K562 (cell line): ENCODE data around the gene BHLHE40. TPM values are rescaled to one million over a fixed set of nuclear protein-coding genes. Genes with fewer than 3 reads are reported as not detected.

Experiments
- ESRRA ChIP-seq: fragments of 450-650 bp; IDR thresholded peaks from 2 replicates; pipeline ENCODE4 v1.6.1; 2014; ENCODE audit warnings: low read depth, mild to moderate bottlenecking, moderate library complexity, borderline replicate concordance
- KLF6 ChIP-seq: fragments of 250-450 bp; sonication (Bioruptor Pico); IDR thresholded peaks from 2 replicates; pipeline ENCODE4 v1.4.0; 2020; ENCODE audit warnings: mild to moderate bottlenecking, moderate library complexity, borderline replicate concordance
- NFE2 ChIP-seq: IDR thresholded peaks from 2 replicates; pipeline ENCODE4 v1.6.1; 2014; ENCODE audit warnings: antibody characterized with exemption, low read depth
- PATZ1 ChIP-seq: fragments of 250-450 bp; sonication (Bioruptor Pico); IDR thresholded peaks from 2 replicates; pipeline ENCODE4 v1.5.0; 2020; ENCODE audit warnings: mild to moderate bottlenecking, borderline replicate concordance
- RFX1 ChIP-seq: fragments of 450-650 bp; IDR thresholded peaks from 2 replicates; pipeline ENCODE4 v1.6.1; 2016; ENCODE audit warnings: mild to moderate bottlenecking, moderate library complexity
- STAT5B ChIP-seq: fragments of 250-450 bp; sonication (Bioruptor Pico); IDR thresholded peaks from 2 replicates; pipeline ENCODE4 v1.8.0; 2021; ENCODE audit warnings: mild to moderate bottlenecking, inconsistent platforms
- TAF7 ChIP-seq: fragments of 450-650 bp; IDR thresholded peaks from 2 replicates; pipeline ENCODE4 v1.6.1; 2016; ENCODE audit warnings: missing genetic modification characterization, missing compliant biosample characterization
- TRIM25 ChIP-seq: fragments of 450-650 bp; IDR thresholded peaks from 2 replicates; pipeline ENCODE4 v1.7.0; 2016; ENCODE audit warnings: borderline replicate concordance
- U2AF2 ChIP-seq: fragments of 200-400 bp; formaldehyde crosslinking; optimal IDR thresholded peaks from 2 replicates; pipeline ENCODE3; 2017; ENCODE audit warnings: low read depth, mild to moderate bottlenecking, low read length
- ZBTB33 ChIP-seq: sonication (generic); formaldehyde crosslinking; IDR thresholded peaks from 2 replicates; pipeline ENCODE4 v1.8.1; 2023; ENCODE audit warnings: mild to moderate bottlenecking, missing genetic modification reagents
- ZNF124 ChIP-seq: sonication (generic); formaldehyde crosslinking; IDR thresholded peaks from 2 replicates; pipeline ENCODE4 v1.8.1; 2022; ENCODE audit warnings: missing genetic modification reagents
- ZNF274 ChIP-seq: IDR thresholded peaks from 2 replicates; pipeline ENCODE4 v1.6.1; 2011; ENCODE audit warnings: low read depth, mild to moderate bottlenecking, low read length, moderate library complexity, borderline replicate concordance
- ZNF311 ChIP-seq: fragments of 250-450 bp; sonication (Bioruptor Pico); IDR thresholded peaks from 2 replicates; pipeline ENCODE4 v1.4.0; 2020; ENCODE audit warnings: mild to moderate bottlenecking, moderate library complexity
- ZNF354B ChIP-seq: fragments of 250-450 bp; sonication (Bioruptor Pico); IDR thresholded peaks from 2 replicates; pipeline ENCODE4 v1.4.0; 2020
- ZNF41 ChIP-seq: fragments of 250-450 bp; sonication (Bioruptor Pico); conservative IDR thresholded peaks from 2 replicates; pipeline ENCODE4 v1.4.0; 2020; ENCODE audit warnings: mild to moderate bottlenecking
- ZNF518B ChIP-seq: fragments of 250-450 bp; sonication (Bioruptor Pico); IDR thresholded peaks from 2 replicates; pipeline ENCODE4 v1.5.0; 2021; ENCODE audit warnings: mild to moderate bottlenecking, moderate library complexity
- polyA plus RNA-seq, 8 experiments: library from polyadenylated mRNA; depleted of rRNA in 4 of 8; stranded (reverse) in 5 of 8; unstranded in 3 of 8; fragments of >200 nt; fragmentation: Nextera tagmentation in 2 of 8; fragmentation: Illumina TruSeq in 1 of 8; extraction: Ambion mirVana in 2 of 8; extraction: Trizol in 1 of 8; gene quantifications; 2 replicates each; pipeline versions ENCODE4 v1.2.1 to v1.2.3, GENCODE V29; 2011 to 2014; ENCODE audit warnings: inconsistent platforms in 1 of 8, missing spikeins in 1 of 8
- total RNA-seq, 7 experiments: library from RNA; depleted of rRNA in 6 of 7; stranded (reverse); fragments of >200 nt in 6 of 7; fragmentation: Illumina TruSeq in 2 of 7; extraction: Trizol in 2 of 7; gene quantifications; 2 replicates each; pipeline versions ENCODE4 v1.2.1 to v1.2.3, GENCODE V29; 2011 to 2021; ENCODE audit warnings: low replicate concordance in 1 of 7
- TF ChIP-seq, protein P1 (sequence below): fragments of 250-450 bp; sonication (Bioruptor Pico); IDR thresholded peaks from 2 replicates; pipeline ENCODE4 v1.8.0; 2022; ENCODE audit warnings: moderate library complexity, mild to moderate bottlenecking, inconsistent platforms

BHLHE40 gene
- total and polyA plus RNA-seq, 9 of the 15 experiments (the other 6 are each of a cell fraction or from before 2014, with no cell fraction given), result 12.0 to 83.9 (median 31.4) TPM

GRCh38 chr3:4986782-4987537, 7.7 kb downstream of the BHLHE40 start (continued):
- TF ChIP-seq ZNF41 (CRISPR knock-in tag) (no peak; the same call in 1 of the 2 replicates), U2AF2 (no peak), KLF6 (CRISPR knock-in tag) (no peak), ZNF518B (CRISPR knock-in tag) (no peak), ZNF124 (CRISPR knock-in tag) (no peak), TRIM25 (no peak), ESRRA (peak; percentile 70), NFE2 (peak; percentile 70), ZNF274 (no peak), ZBTB33 (CRISPR knock-in tag) (0 out of 2 replicates have a peak, but pooled peaks have one; percentile 28), TAF7 (tag) (no peak), ZNF354B (no peak), STAT5B (CRISPR knock-in tag) (no peak), PATZ1 (CRISPR knock-in tag) (peak; percentile 9; the same call in 1 of the 2 replicates), RFX1 (no peak), ZNF311 (no peak)
- TF ChIP-seq, protein P1, sequence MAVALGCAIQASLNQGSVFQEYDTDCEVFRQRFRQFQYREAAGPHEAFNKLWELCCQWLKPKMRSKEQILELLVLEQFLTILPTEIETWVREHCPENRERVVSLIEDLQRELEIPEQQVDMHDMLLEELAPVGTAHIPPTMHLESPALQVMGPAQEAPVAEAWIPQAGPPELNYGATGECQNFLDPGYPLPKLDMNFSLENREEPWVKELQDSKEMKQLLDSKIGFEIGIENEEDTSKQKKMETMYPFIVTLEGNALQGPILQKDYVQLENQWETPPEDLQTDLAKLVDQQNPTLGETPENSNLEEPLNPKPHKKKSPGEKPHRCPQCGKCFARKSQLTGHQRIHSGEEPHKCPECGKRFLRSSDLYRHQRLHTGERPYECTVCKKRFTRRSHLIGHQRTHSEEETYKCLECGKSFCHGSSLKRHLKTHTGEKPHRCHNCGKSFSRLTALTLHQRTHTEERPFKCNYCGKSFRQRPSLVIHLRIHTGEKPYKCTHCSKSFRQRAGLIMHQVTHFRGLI, result no peak
